Measurements from ENCODE around the gene NSG2.

Gene NSG2

DNA sequence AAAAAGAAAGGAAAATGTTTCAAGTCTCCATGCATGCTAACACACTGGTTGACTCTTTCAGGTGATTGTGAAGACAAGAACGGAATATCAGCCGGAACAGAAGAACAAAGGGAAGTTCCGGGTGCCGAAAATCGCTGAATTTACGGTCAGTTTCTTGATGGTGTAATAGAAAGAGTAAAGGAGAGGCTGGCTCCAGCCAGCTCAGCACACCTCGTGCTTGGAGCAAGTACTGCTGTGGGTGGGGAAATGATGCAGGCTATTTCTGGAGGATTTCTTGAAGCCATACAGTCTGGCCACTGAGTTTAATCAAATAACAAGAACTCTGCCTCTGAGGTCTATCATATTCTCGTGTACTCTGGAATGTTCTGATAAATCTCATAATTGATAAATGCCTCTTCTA lies 18.7 kb downstream of the NSG2 start:
- peaks cover 83% of the 10 kb centered on the region for H3K36me3 ChIP-seq
- H3K27me3 ChIP-seq, result no peaks in the 10 kb centered on the region
- H3K4me1 ChIP-seq, result peaks cover 35% of the 10 kb centered on the region
- TF ChIP-seq, protein P1, sequence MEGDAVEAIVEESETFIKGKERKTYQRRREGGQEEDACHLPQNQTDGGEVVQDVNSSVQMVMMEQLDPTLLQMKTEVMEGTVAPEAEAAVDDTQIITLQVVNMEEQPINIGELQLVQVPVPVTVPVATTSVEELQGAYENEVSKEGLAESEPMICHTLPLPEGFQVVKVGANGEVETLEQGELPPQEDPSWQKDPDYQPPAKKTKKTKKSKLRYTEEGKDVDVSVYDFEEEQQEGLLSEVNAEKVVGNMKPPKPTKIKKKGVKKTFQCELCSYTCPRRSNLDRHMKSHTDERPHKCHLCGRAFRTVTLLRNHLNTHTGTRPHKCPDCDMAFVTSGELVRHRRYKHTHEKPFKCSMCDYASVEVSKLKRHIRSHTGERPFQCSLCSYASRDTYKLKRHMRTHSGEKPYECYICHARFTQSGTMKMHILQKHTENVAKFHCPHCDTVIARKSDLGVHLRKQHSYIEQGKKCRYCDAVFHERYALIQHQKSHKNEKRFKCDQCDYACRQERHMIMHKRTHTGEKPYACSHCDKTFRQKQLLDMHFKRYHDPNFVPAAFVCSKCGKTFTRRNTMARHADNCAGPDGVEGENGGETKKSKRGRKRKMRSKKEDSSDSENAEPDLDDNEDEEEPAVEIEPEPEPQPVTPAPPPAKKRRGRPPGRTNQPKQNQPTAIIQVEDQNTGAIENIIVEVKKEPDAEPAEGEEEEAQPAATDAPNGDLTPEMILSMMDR (IDR thresholded peaks at IDR 0.05; ENCODE audit: low read depth, low read length), result no peak
- H3K9me3 ChIP-seq, result no peaks in the 10 kb centered on the region
- no peak for DNase-seq
- no peak overlapping the region for H3K4me3 ChIP-seq (ENCODE audit: low read depth, low read length)

DNA sequence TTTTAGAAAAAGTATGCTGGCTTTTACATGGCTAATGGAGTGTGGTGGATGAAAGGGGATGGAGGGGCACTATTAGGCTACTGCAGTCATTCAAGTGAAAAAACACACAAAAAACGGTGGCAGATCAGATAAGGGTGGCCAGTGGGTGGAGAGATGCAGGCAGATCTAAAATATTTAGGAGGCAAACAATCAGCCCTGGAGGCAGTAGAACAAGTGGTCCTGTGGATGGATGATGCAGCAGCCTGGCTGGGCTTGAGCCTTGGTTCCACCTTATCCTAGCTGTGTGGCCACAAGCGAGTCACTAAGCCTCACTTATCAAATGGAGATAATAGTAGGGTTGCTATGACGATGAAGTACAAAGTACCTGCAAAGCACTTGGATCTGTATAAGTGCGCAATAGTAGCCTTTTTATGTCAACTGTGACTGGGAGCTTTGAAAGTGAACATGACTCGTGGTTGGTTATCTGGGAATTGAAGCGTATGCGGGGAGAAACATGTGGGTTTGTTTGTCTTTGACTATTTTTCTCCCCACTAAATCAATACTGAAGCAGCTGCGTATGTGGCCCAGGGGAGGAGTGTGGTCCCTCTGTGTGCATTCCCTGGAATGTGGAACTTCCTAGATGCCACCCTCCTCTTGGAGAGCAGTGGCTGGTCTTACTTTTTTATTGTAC lies 20.2 kb downstream of the NSG2 start:
- Histone ChIP-seq H3K4me3 (ENCODE audit: low read depth, low read length) (no peak overlapping the region), H3K9me3 (no peaks in the 10 kb centered on the region), H3K4me1 (peaks cover 36% of the 10 kb centered on the region), H3K36me3 (peaks cover 81% of the 10 kb centered on the region), H3K27me3 (no peaks in the 10 kb centered on the region)
- DNase-seq, result no peak
- TF ChIP-seq, protein P1 (IDR thresholded peaks at IDR 0.05; ENCODE audit: low read depth, low read length), result no peak

DNA sequence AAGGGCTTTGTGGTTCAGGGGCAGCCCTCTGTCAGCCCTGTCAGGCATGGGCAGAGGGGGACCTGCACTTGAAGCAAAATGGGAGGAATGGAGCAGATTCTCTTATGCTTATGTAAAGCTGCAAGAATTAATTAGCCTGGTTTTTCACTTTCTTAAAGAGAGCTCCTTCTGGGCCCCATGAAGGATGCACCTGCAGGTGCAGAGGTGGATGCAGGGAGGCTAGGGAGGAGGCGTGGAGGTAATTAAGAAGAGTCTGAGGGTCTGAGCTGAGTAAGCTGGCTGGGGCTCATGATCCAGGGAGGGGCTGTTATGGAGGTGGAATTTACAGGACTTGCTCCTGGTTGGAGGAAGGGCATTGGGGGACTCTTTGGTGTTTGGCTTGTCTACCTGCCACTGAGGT lies 22.0 kb downstream of the NSG2 start:
- Histone ChIP-seq H3K9me3 (no peaks in the 10 kb centered on the region), H3K36me3 (peaks cover 81% of the 10 kb centered on the region), H3K4me3 (ENCODE audit: low read depth, low read length) (no peak overlapping the region), H3K4me1 (peaks cover 42% of the 10 kb centered on the region), H3K27me3 (no peaks in the 10 kb centered on the region)
- no peak for DNase-seq
- TF ChIP-seq, protein P1 (IDR thresholded peaks at IDR 0.05; ENCODE audit: low read depth, low read length), result no peak

DNA sequence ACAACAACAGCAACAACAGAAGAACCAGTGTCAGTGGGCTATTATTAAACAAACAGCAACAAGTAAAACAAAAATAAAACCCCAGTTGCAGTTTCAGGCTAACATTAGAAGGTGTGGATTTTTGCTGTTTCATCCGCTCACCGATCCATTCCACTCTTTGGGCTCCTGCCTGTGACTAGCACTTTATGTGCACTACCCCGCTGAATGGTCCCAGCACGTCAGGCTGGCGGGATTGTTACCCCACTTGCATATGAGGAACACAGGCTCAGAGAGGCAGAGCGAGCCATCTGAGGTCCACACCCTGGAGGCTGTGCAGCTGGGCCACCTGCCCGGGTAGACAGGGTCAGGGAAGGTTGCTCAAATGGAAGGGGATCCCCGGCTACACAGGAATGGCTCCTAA lies 26.0 kb downstream of the NSG2 start:
- Histone ChIP-seq H3K36me3 (peaks cover 78% of the 10 kb centered on the region), H3K9me3 (no peaks in the 10 kb centered on the region), H3K4me1 (peaks cover 26% of the 10 kb centered on the region), H3K27me3 (no peaks in the 10 kb centered on the region), H3K4me3 (ENCODE audit: low read depth, low read length) (no peak overlapping the region)
- no peak for DNase-seq
- TF ChIP-seq, protein P1 (IDR thresholded peaks at IDR 0.05; ENCODE audit: low read depth, low read length), result no peak

DNA sequence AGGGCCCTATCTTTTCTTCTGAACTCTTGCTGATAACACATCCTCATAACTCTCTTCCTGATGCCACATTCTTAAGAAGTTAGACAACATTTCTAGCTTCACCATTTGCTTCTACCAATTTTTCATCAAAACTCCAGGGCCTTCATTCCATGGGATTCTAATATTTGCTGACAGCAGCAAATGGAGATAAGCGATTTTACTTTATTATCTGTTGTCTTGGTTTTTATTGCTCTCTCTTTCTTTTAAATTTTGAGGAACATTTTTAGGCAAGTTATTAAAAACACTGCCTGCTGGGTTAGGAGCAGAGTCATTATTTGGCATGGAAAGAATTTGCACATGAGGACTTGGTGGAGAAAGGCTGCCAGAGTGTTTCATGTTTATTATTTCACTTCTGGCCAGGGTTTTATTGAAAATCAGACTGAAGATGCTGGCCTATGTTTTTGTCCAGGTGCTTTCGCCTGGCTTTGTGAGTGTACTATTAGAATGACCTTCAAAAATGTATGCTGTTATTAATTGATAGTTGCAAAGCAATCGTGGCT lies 27.7 kb downstream of the NSG2 start:
- no peaks in the 10 kb centered on the region for H3K9me3 ChIP-seq
- TF ChIP-seq, protein P1 (IDR thresholded peaks at IDR 0.05; ENCODE audit: low read depth, low read length), result no peak
- no peak for DNase-seq
- no peak overlapping the region for H3K4me3 ChIP-seq (ENCODE audit: low read depth, low read length)
- peaks cover 27% of the 10 kb centered on the region for H3K4me1 ChIP-seq
- peaks cover 76% of the 10 kb centered on the region for H3K36me3 ChIP-seq
- H3K27me3 ChIP-seq, result no peaks in the 10 kb centered on the region

DNA sequence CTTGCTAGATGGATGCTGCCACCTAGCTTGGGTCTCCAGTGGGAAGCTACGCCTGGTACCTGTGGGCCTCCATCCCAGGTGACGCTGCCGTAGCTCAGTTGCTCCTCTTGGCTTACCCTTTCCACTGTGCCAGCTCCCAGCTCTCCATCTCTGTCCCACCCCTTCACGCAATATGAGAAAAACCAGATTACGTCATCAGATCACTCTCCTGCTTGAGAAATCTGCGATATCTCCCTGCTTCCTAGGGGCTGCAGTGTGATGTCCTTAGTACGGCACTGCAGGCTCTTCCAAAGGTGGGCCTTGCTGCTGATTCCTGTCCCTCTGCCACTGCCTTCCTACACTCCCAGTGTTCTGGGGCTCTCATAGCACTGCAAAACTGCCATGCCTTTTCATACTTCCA lies 28.9 kb downstream of the NSG2 start:
- no peaks in the 10 kb centered on the region for H3K27me3 ChIP-seq
- H3K36me3 ChIP-seq, result peaks cover 85% of the 10 kb centered on the region
- H3K4me3 ChIP-seq (ENCODE audit: low read depth, low read length), result no peak overlapping the region
- no peak for DNase-seq
- TF ChIP-seq, protein P1 (IDR thresholded peaks at IDR 0.05; ENCODE audit: low read depth, low read length), result no peak
- no peaks in the 10 kb centered on the region for H3K9me3 ChIP-seq
- peaks cover 31% of the 10 kb centered on the region for H3K4me1 ChIP-seq

All from BE2C (cell line).